NCI-H2227 (cell line): ENCODE measurements around the gene CACFD1.

Source experiments
- DNase-seq: peaks from one replicate; lab custom pipeline; 2025; ENCODE audit not compliant: unreplicated experiment; lab: John Stamatoyannopoulos, UW

The CACFD1 gene

GRCh38 chr9:133459476-133460404 is at the start of gene CACFD1:
CACFD1 (plus strand) TSS chr9:133459978; CDS start chr9:133460067, 89 bp downstream.
- DNase-seq = peak; percentile 99

GRCh38 chr9:133415170-133415569 is 44.6 kb upstream of the CACFD1 start:
- no peak for DNase-seq

- DNase-seq = peak; percentile 79
These were observed 42.0 kb upstream of the CACFD1 start, which contains the start of gene REXO4 for GRCh38 chr9:133417541-133418461. REXO4 (minus strand) TSS chr9:133418010; CDS start chr9:133417844, 166 bp downstream.

- DNase-seq = peak; percentile 21
These were observed 40.8 kb upstream of the CACFD1 start for GRCh38 chr9:133419005-133419404.

- DNase-seq = no peak
These were observed 39.4 kb upstream of the CACFD1 start for GRCh38 chr9:133420392-133420827.

- DNase-seq = no peak
These were observed 37.9 kb upstream of the CACFD1 start, which contains the start of gene ADAMTS13 for GRCh38 chr9:133421615-133422542. ADAMTS13 (plus strand) TSS chr9:133422367; CDS start chr9:133422444, 77 bp downstream.

GRCh38 chr9:133423216-133423615 is 36.6 kb upstream of the CACFD1 start:
- no peak for DNase-seq

- no peak for DNase-seq
These were observed 35.6 kb upstream of the CACFD1 start for GRCh38 chr9:133424187-133424586.

- no peak for DNase-seq
These were observed 34.6 kb upstream of the CACFD1 start for GRCh38 chr9:133425049-133425632.

- no peak for DNase-seq
These were observed 33.8 kb upstream of the CACFD1 start for GRCh38 chr9:133426011-133426410.

- DNase-seq = no peak
These were observed 32.0 kb upstream of the CACFD1 start for GRCh38 chr9:133427658-133428348.

- peak; percentile 82 for DNase-seq
These were observed 31.1 kb upstream of the CACFD1 start for GRCh38 chr9:133428617-133429101.

- DNase-seq = no peak
These were observed 30.6 kb upstream of the CACFD1 start for GRCh38 chr9:133429214-133429613.

- DNase-seq = no peak
These were observed 30.1 kb upstream of the CACFD1 start for GRCh38 chr9:133429641-133430161.

- no peak for DNase-seq
These were observed 29.5 kb upstream of the CACFD1 start for GRCh38 chr9:133430244-133430643.

- DNase-seq = no peak
These were observed 26.4 kb upstream of the CACFD1 start for GRCh38 chr9:133433351-133433843.

- DNase-seq = no peak
These were observed 23.1 kb upstream of the CACFD1 start for GRCh38 chr9:133436681-133437080.

GRCh38 chr9:133437753-133438531 is 21.8 kb upstream of the CACFD1 start:
- DNase-seq = no peak
